Lower leg skin (tissue), 4 donors: ENCODE measurements around the gene AQP2. TPM values are rescaled to one million over a fixed set of nuclear protein-coding genes. Genes with fewer than 3 reads are reported as not detected.

Experiments
- DNase-seq, 2 donors: peaks; one replicate each; pipeline ENCODE4 v3.0.0-alpha.2; 2019; ENCODE audit warnings: low spot score in 2 of 2
- H3K4me3 ChIP-seq: fragments of 200-600 bp; sonication (generic); 2 replicates; pipeline ENCODE4 v1.5.1; 2017; ENCODE audit warnings: mild to moderate bottlenecking, low read depth; ENCODE audit not compliant: poor library complexity, severe bottlenecking
- CTCF ChIP-seq, 3 donors: fragments of 450-650 bp; IDR thresholded peaks; one replicate each; pipeline ENCODE4 v1.5.1; 2016; ENCODE audit warnings: antibody characterized with exemption in 3 of 3, mild to moderate bottlenecking in 3 of 3, moderate library complexity in 2 of 3
- POLR2A ChIP-seq, 2 donors: fragments of 450-650 bp; IDR thresholded peaks; one replicate each; pipeline ENCODE4 v1.6.1; 2016 to 2017; ENCODE audit warnings: antibody characterized with exemption in 2 of 2, mild to moderate bottlenecking in 1 of 2, moderate library complexity in 1 of 2
- WGBS, 2 donors: methylation state at CpG; one replicate each; pipeline ENCODE4 v1.1.5; 2018; 5-methylcytosine and 5-hydroxymethylcytosine counted together
- intact Hi-C: fragments of 100-400 bp; cut with DNase I; formaldehyde crosslinking; loops from one replicate; pipeline ENCODE4 v1.15.0; 2023; ENCODE audit warnings: low total_unique reads
- total RNA-seq, 4 donors: library from RNA; depleted of rRNA; stranded (reverse); fragments of >200 nt; gene quantifications; one replicate each; pipeline ENCODE4 v1.1.0, GENCODE V29; 2016

Gene AQP2
- total RNA-seq, 4 donors from 2014 or later: 0.36 TPM; not detected in 3

- intact Hi-C loops: no loop called here
- 92 to 96% methylated on average over 1 of the region's 1 CpG for whole genome bisulfite sequencing, 2 donors
- TF ChIP-seq CTCF (IDR thresholded peaks at IDR 0.05) (no peak), POLR2A (IDR thresholded peaks at IDR 0.05) (no peak)
- H3K4me3 ChIP-seq: no peak overlapping the region
- no peak for DNase-seq
These were observed 56.4 kb downstream of the AQP2 start for GRCh38 chr12:50006754-50007442.

Other genes with a start within 250 kb of the AQP2 start
- gene FMNL3, start 243.3 kb upstream of the AQP2 start, total RNA-seq: 10 to 100 TPM in 1 of 4 donors, 1 to 10 TPM in 3; 4.3 to 12.5 (median 6.9) TPM
- 100 to 1,000 TPM; 238 to 407 (median 319) TPM for gene TMBIM6, start 209.2 kb upstream of the AQP2 start, total RNA-seq
- gene NCKAP5L, start 122.3 kb upstream of the AQP2 start, total RNA-seq: 10 to 100 TPM in 1 of 4 donors, 1 to 10 TPM in 3; 6.1 to 12.9 (median 9.0) TPM
- 1 to 10 TPM; 3.2 to 7.4 (median 6.3) TPM for gene BCDIN3D, start 107.6 kb upstream of the AQP2 start, total RNA-seq
- under 1 TPM in 3 of 4 donors, not detected in 1; 0.08 to 0.91 (median 0.17) TPM for gene FAIM2, start 46.8 kb upstream of the AQP2 start, total RNA-seq
- 100 to 1,000 TPM in 3 of 4 donors, 10 to 100 TPM in 1; 48.4 to 332 (median 203) TPM for gene AQP5, start 11.1 kb downstream of the AQP2 start, total RNA-seq
- under 1 TPM in 2 of 4 donors, not detected in 2; 0.10 to 0.20 TPM for gene AQP6, start 22.2 kb downstream of the AQP2 start, total RNA-seq
- 10 to 100 TPM; 11.6 to 16.8 (median 15.9) TPM for gene RACGAP1, start 74.8 kb downstream of the AQP2 start, total RNA-seq
- gene ASIC1, start 106.9 kb downstream of the AQP2 start, total RNA-seq: 1 to 10 TPM in 1 of 4 donors, under 1 TPM in 3; 0.25 to 1.4 (median 0.42) TPM
- 10 to 100 TPM; 32.0 to 77.2 (median 45.1) TPM for gene SMARCD1, start 134.6 kb downstream of the AQP2 start, total RNA-seq
- gene GPD1, start 153.3 kb downstream of the AQP2 start, total RNA-seq: 10 to 100 TPM; 29.9 to 38.8 (median 36.7) TPM
- 10 to 100 TPM; 29.0 to 52.1 (median 36.8) TPM for gene COX14, start 161.5 kb downstream of the AQP2 start, total RNA-seq
- gene CERS5, start 216.6 kb downstream of the AQP2 start, total RNA-seq: 10 to 100 TPM; 31.8 to 34.5 (median 32.5) TPM